WI38 (cell line): ENCODE data around the gene YBX1.

Source experiments
- H3K4me3 ChIP-seq: 2 replicates; pipeline ENCODE4 v1.5.1; 2011; ENCODE audit warnings: low read depth, mild to moderate bottlenecking, control low read depth, low read length
- CTCF ChIP-seq: IDR thresholded peaks from 2 replicates; pipeline ENCODE4 v1.5.1; 2012; ENCODE audit warnings: low read depth, mild to moderate bottlenecking, control low read depth, low read length

Gene YBX1

GRCh38 chr1:42679364-42679983 is 2.7 kb upstream of the YBX1 start:
- TF ChIP-seq CTCF = no peak
- no peak overlapping the region for H3K4me3 ChIP-seq

GRCh38 chr1:42680055-42680454 is 2.2 kb upstream of the YBX1 start:
- H3K4me3 ChIP-seq = no peak overlapping the region
- no peak for TF ChIP-seq CTCF

- TF ChIP-seq CTCF = no peak
- H3K4me3 ChIP-seq = peak overlapping the region; percentile 85
These were observed 1.1 kb upstream of the YBX1 start for GRCh38 chr1:42680921-42681683.

- peak overlapping the region; percentile 85 for H3K4me3 ChIP-seq
These were observed 193 bp downstream of the YBX1 start for GRCh38 chr1:42682484-42682738.

- peak overlapping the region; percentile 85 for H3K4me3 ChIP-seq
- no peak for TF ChIP-seq CTCF
These were observed 717 bp downstream of the YBX1 start for GRCh38 chr1:42682739-42683531.

GRCh38 chr1:42684139-42684538 is 1.9 kb downstream of the YBX1 start:
- no peak for TF ChIP-seq CTCF

GRCh38 chr1:42686418-42686817 is 4.2 kb downstream of the YBX1 start:
- TF ChIP-seq CTCF = no peak
- H3K4me3 ChIP-seq = no peak overlapping the region

More at GRCh38 chr1:42684139-42684538, 1.9 kb downstream of the YBX1 start:
- peak overlapping the region; percentile 85 for H3K4me3 ChIP-seq
